Measurements from ENCODE around the gene KRT72. TPM values are rescaled to one million over a fixed set of nuclear protein-coding genes. Genes with fewer than 3 reads are reported as not detected.
A peak's percentile ranks its signal among the peaks of the same experiment; 100 is the strongest.

The KRT72 gene
- total RNA-seq, 2 experiments from 2014 or later = 0.17 TPM; not detected in 1

GRCh38 chr12:52612431-52613383 is 11.4 kb upstream of the KRT72 start:
- Mint-ChIP-seq H3K27ac (no peak overlapping the region), H3K4me3 (no peak overlapping the region), H3K4me1 (ENCODE audit: low read depth) (peaks cover 72% of the 10 kb centered on the region), H3K27me3 (peaks cover 2% of the 10 kb centered on the region), H3K9me3 (no peaks in the 10 kb centered on the region), H3K36me3 (no peaks in the 10 kb centered on the region)
- no peak for DNase-seq
- ChIA-PET CTCF (no interaction called here), POLR2A (no interaction called here)
- intact Hi-C loops (cut with micrococcal nuclease) = no loop called here

- no peak for DNase-seq
- Mint-ChIP-seq H3K4me3 (no peak overlapping the region), H3K36me3 (no peaks in the 10 kb centered on the region), H3K27me3 (peaks cover under 1% of the 10 kb centered on the region), H3K9me3 (no peaks in the 10 kb centered on the region), H3K27ac (no peak overlapping the region), H3K4me1 (ENCODE audit: low read depth) (peaks cover 64% of the 10 kb centered on the region)
- CTCF ChIA-PET = interaction anchor here (2.1 kb wide), 1 partner anchor 268 kb away, joined by 8 read pairs; no protein-coding TSS in a partner anchor
- POLR2A ChIA-PET = no interaction called here
- intact Hi-C loops (cut with micrococcal nuclease) = no loop called here
These were observed 9.8 kb upstream of the KRT72 start for GRCh38 chr12:52611080-52611468.

GRCh38 chr12:52608826-52609630 is 7.8 kb upstream of the KRT72 start:
- ChIA-PET POLR2A (interaction anchor here (0.6 kb wide), 1 partner anchor 60 kb away, joined by 3 read pairs; no protein-coding TSS in a partner anchor), CTCF (no interaction called here)
- DNase-seq = no peak
- Mint-ChIP-seq H3K27ac (no peak overlapping the region), H3K4me1 (ENCODE audit: low read depth) (peaks cover 60% of the 10 kb centered on the region), H3K27me3 (no peaks in the 10 kb centered on the region), H3K36me3 (no peaks in the 10 kb centered on the region), H3K4me3 (no peak overlapping the region), H3K9me3 (no peaks in the 10 kb centered on the region)
- intact Hi-C loops (cut with micrococcal nuclease) = no loop called here

- Mint-ChIP-seq H3K36me3 (no peaks in the 10 kb centered on the region), H3K4me3 (no peak overlapping the region), H3K27me3 (no peaks in the 10 kb centered on the region), H3K4me1 (ENCODE audit: low read depth) (peaks cover 58% of the 10 kb centered on the region), H3K27ac (no peak overlapping the region), H3K9me3 (no peaks in the 10 kb centered on the region)
- DNase-seq = no peak
- CTCF ChIA-PET = no interaction called here
- intact Hi-C loops (cut with micrococcal nuclease) = no loop called here
- POLR2A ChIA-PET = no interaction called here
These were observed 6.9 kb upstream of the KRT72 start for GRCh38 chr12:52608161-52608560.

- H3K4me3 Mint-ChIP-seq = no peak overlapping the region
- intact Hi-C loops (cut with micrococcal nuclease) = no loop called here
- DNase-seq = no peak
- H3K27ac Mint-ChIP-seq = no peak overlapping the region
- H3K4me1 Mint-ChIP-seq (ENCODE audit: low read depth) = peaks cover 54% of the 10 kb centered on the region
- H3K9me3 Mint-ChIP-seq = no peaks in the 10 kb centered on the region
- ChIA-PET CTCF (no interaction called here), POLR2A (no interaction called here)
- H3K27me3 Mint-ChIP-seq = no peaks in the 10 kb centered on the region
- H3K36me3 Mint-ChIP-seq = no peaks in the 10 kb centered on the region
These were observed 6.1 kb upstream of the KRT72 start for GRCh38 chr12:52607314-52607713.

GRCh38 chr12:52606581-52607218 is 5.4 kb upstream of the KRT72 start:
- Mint-ChIP-seq H3K27me3 (no peaks in the 10 kb centered on the region), H3K4me3 (no peak overlapping the region), H3K36me3 (no peaks in the 10 kb centered on the region), H3K4me1 (ENCODE audit: low read depth) (peaks cover 50% of the 10 kb centered on the region), H3K27ac (no peak overlapping the region), H3K9me3 (no peaks in the 10 kb centered on the region)
- no peak for DNase-seq
- ChIA-PET CTCF (interaction anchor here (1.2 kb wide), 1 partner anchor 264 kb away, joined by 4 read pairs; no protein-coding TSS in a partner anchor), POLR2A (no interaction called here)
- intact Hi-C loops (cut with micrococcal nuclease) = no loop called here

- H3K27me3 Mint-ChIP-seq = no peaks in the 10 kb centered on the region
- no peak for DNase-seq
- H3K27ac Mint-ChIP-seq = no peak overlapping the region
- H3K9me3 Mint-ChIP-seq = no peaks in the 10 kb centered on the region
- H3K4me1 Mint-ChIP-seq (ENCODE audit: low read depth) = peaks cover 46% of the 10 kb centered on the region
- intact Hi-C loops (cut with micrococcal nuclease) = no loop called here
- H3K4me3 Mint-ChIP-seq = no peak overlapping the region
- ChIA-PET POLR2A (no interaction called here), CTCF (interaction anchor here (1.2 kb wide), 1 partner anchor 265 kb away, joined by 4 read pairs; no protein-coding TSS in a partner anchor)
- no peaks in the 10 kb centered on the region for H3K36me3 Mint-ChIP-seq
These were observed 4.8 kb upstream of the KRT72 start for GRCh38 chr12:52606096-52606495.

- no peak for DNase-seq
- intact Hi-C loops (cut with micrococcal nuclease) = no loop called here
- Mint-ChIP-seq H3K4me3 (no peak overlapping the region), H3K27ac (no peak overlapping the region), H3K9me3 (no peaks in the 10 kb centered on the region), H3K4me1 (ENCODE audit: low read depth) (peaks cover 42% of the 10 kb centered on the region), H3K36me3 (no peaks in the 10 kb centered on the region), H3K27me3 (no peaks in the 10 kb centered on the region)
- ChIA-PET CTCF (interaction anchor here (1.2 kb wide), 1 partner anchor 265 kb away, joined by 4 read pairs; no protein-coding TSS in a partner anchor), POLR2A (no interaction called here)
These were observed 4.3 kb upstream of the KRT72 start for GRCh38 chr12:52605542-52605941.

GRCh38 chr12:52604859-52605258 is 3.6 kb upstream of the KRT72 start:
- CTCF ChIA-PET = no interaction called here
- POLR2A ChIA-PET = no interaction called here
- DNase-seq = peak; percentile 30
- no peaks in the 10 kb centered on the region for H3K27me3 Mint-ChIP-seq
- no peaks in the 10 kb centered on the region for H3K9me3 Mint-ChIP-seq
- H3K36me3 Mint-ChIP-seq = no peaks in the 10 kb centered on the region
- peaks cover 38% of the 10 kb centered on the region for H3K4me1 Mint-ChIP-seq (ENCODE audit: low read depth)
- no peak overlapping the region for H3K4me3 Mint-ChIP-seq
- intact Hi-C loops (cut with micrococcal nuclease) = no loop called here
- H3K27ac Mint-ChIP-seq = no peak overlapping the region

- ChIA-PET POLR2A (no interaction called here), CTCF (no interaction called here)
- no peak overlapping the region for H3K4me3 Mint-ChIP-seq
- peaks cover 25% of the 10 kb centered on the region for H3K4me1 Mint-ChIP-seq (ENCODE audit: low read depth)
- no peak overlapping the region for H3K27ac Mint-ChIP-seq
- intact Hi-C loops (cut with micrococcal nuclease) = no loop called here
- H3K36me3 Mint-ChIP-seq = no peaks in the 10 kb centered on the region
- no peaks in the 10 kb centered on the region for H3K27me3 Mint-ChIP-seq
- DNase-seq = no peak
- H3K9me3 Mint-ChIP-seq = no peaks in the 10 kb centered on the region
These were observed 2.1 kb upstream of the KRT72 start for GRCh38 chr12:52603314-52603713.

- H3K27ac Mint-ChIP-seq = no peak overlapping the region
- no peaks in the 10 kb centered on the region for H3K36me3 Mint-ChIP-seq
These were observed 1.3 kb upstream of the KRT72 start for GRCh38 chr12:52602552-52602951.

GRCh38 chr12:52601671-52602070 is 408 bp upstream of the KRT72 start:
- ChIA-PET CTCF (no interaction called here), POLR2A (no interaction called here)
- Mint-ChIP-seq H3K4me3 (no peak overlapping the region), H3K36me3 (no peaks in the 10 kb centered on the region), H3K4me1 (ENCODE audit: low read depth) (peaks cover 20% of the 10 kb centered on the region), H3K9me3 (no peaks in the 10 kb centered on the region), H3K27ac (no peak overlapping the region), H3K27me3 (no peaks in the 10 kb centered on the region)
- intact Hi-C loops (cut with micrococcal nuclease) = no loop called here
- no peak for DNase-seq

More at GRCh38 chr12:52602552-52602951, 1.3 kb upstream of the KRT72 start:
- ChIA-PET POLR2A (no interaction called here), CTCF (no interaction called here)
- DNase-seq = no peak
- H3K4me3 Mint-ChIP-seq = no peak overlapping the region
- peaks cover 21% of the 10 kb centered on the region for H3K4me1 Mint-ChIP-seq (ENCODE audit: low read depth)
- H3K27me3 Mint-ChIP-seq = no peaks in the 10 kb centered on the region
- intact Hi-C loops (cut with micrococcal nuclease) = no loop called here
- no peaks in the 10 kb centered on the region for H3K9me3 Mint-ChIP-seq

All from activated CD4-positive, alpha-beta memory T cell treated with anti-CD3 and anti-CD28 coated beads for 36 hours (primary cell).